Stomach smooth muscle (tissue), 2 donors: ENCODE results near the gene RER1.

ENCODE experiments used
- H3K27ac ChIP-seq: one replicate; pipeline ENCODE4 v1.7.0; 2013; ENCODE audit warnings: mild to moderate bottlenecking, low read length, inconsistent platforms
- H3K27me3 ChIP-seq, 2 donors: one replicate each; pipeline ENCODE4 v1.7.0; 2013; ENCODE audit warnings: low read length in 2 of 2; ENCODE audit not compliant: insufficient read depth in 2 of 2, control insufficient read depth in 1 of 2
- H3K36me3 ChIP-seq, 2 donors: one replicate each; pipeline ENCODE4 v1.7.0; 2013; ENCODE audit warnings: low read length in 2 of 2; ENCODE audit not compliant: control insufficient read depth in 2 of 2, insufficient read depth in 2 of 2
- H3K4me1 ChIP-seq: one replicate; pipeline ENCODE4 v1.7.0; 2013; ENCODE audit warnings: low read length; ENCODE audit not compliant: control insufficient read depth, insufficient read depth
- H3K4me3 ChIP-seq, 2 donors: one replicate each; pipeline ENCODE4 v1.7.0; 2013; ENCODE audit warnings: low read length in 2 of 2
- H3K9ac ChIP-seq, 2 donors: one replicate each; pipeline ENCODE4 v1.7.0; 2013; ENCODE audit warnings: low read length in 2 of 2, mild to moderate bottlenecking in 1 of 2
- H3K9me3 ChIP-seq, 2 donors: one replicate each; pipeline ENCODE4 v1.7.0; 2013; ENCODE audit warnings: low read length in 2 of 2; ENCODE audit not compliant: control insufficient read depth in 2 of 2
- donor health status: healthy.
- donor health status: Pancreatic carcinoma.

Gene RER1

DNA sequence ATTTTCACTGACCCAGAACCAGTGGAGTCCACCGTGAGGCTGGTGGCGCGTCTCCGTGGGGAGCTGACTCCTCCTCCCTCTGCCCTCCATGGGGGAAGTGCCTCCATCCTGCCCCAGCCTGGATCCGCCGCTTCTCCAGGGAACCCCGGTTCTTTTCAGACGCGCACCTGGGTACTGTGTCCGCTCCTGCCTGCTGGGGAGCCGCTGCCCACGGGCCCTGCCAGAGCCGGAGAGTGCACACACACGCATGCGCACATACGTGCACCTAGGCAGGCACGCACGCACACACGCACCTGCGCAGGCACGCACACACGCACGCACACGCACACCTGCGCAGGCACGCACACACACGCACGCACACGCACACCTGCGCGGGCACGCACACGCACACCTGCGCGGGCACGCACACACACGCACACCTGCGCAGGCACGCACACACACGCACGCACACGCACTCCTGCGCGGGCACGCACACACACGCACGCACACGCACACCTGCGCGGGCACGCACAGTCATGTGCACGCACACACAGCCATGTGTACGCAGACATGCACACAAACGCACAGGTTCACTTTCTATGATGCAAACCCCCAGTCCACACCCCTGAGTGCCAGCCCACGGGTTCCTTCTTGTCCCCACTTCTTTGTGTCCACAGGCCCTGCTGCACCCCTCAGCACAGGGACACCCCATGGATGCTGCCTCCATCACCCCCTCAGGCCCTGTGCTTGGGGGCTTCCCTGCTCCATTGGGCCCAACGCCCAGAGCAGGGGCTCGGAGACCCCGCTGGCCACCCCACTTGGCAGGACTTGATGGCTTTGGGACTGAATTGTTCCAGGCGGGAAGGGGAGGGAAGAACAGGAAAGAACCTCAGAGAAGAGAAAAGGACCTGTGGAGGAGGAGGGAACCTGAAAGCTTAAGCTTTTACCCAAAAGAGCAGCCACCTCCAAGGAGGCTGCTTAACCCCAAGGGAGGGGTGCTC, 43.0 kb upstream of the RER1 start:
- H3K4me1 ChIP-seq = peaks cover 5% of the 10 kb centered on the region
- H3K27ac ChIP-seq = no peak overlapping the region
- no peaks in the 10 kb centered on the region for H3K27me3 ChIP-seq
- no peak overlapping the region for H3K9ac ChIP-seq
- H3K36me3 ChIP-seq = no peaks in the 10 kb centered on the region
- no peaks in the 10 kb centered on the region for H3K9me3 ChIP-seq
- H3K4me3 ChIP-seq = no peak overlapping the region

DNA sequence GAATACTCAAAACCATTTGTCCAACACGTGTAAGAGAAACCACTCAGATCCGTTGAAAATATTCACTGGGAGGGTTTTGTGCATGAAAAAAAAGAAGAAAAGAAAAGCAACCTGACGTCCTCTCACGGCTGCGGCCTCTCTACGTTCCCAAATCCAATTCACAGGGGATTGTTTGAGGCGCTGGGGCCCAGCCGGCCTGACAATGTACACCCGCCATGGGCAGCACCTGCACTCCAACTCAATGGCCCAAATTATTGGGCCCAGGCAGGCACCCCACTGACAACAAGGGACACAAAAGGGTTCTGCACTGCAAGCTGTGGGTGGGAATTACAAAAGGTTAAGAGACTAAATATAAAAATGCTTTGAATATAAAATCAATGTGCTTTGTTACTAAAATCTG, 41.8 kb upstream of the RER1 start:
- H3K4me3 ChIP-seq = no peak overlapping the region
- no peaks in the 10 kb centered on the region for H3K27me3 ChIP-seq
- H3K9me3 ChIP-seq = no peaks in the 10 kb centered on the region
- H3K9ac ChIP-seq = no peak overlapping the region
- H3K4me1 ChIP-seq = peaks cover 9% of the 10 kb centered on the region
- no peak overlapping the region for H3K27ac ChIP-seq
- no peaks in the 10 kb centered on the region for H3K36me3 ChIP-seq

DNA sequence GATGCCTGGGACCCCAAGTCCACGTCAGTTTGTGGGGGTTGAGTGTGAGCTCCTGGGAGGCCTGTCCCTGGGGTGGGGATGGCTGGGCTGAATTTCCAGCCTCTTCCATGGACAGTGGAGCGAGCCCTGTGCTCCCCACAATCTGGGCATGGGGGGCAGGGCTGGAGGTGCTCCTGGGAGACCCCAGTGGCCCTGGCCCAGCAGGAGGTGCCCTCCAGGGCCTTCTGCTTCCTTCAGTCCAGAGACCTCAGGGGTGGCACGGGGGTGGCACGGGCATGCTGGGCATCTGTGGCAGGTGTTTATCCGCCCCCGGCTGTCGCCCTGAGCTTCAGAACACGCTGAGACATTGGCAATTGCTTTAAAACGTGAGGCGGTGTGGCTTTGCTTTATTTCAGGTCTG, 41.1 kb upstream of the RER1 start:
- Histone ChIP-seq H3K36me3 (no peaks in the 10 kb centered on the region), H3K4me3 (no peak overlapping the region), H3K9ac (no peak overlapping the region), H3K4me1 (peaks cover 15% of the 10 kb centered on the region), H3K27ac (no peak overlapping the region), H3K27me3 (no peaks in the 10 kb centered on the region), H3K9me3 (no peaks in the 10 kb centered on the region)

DNA sequence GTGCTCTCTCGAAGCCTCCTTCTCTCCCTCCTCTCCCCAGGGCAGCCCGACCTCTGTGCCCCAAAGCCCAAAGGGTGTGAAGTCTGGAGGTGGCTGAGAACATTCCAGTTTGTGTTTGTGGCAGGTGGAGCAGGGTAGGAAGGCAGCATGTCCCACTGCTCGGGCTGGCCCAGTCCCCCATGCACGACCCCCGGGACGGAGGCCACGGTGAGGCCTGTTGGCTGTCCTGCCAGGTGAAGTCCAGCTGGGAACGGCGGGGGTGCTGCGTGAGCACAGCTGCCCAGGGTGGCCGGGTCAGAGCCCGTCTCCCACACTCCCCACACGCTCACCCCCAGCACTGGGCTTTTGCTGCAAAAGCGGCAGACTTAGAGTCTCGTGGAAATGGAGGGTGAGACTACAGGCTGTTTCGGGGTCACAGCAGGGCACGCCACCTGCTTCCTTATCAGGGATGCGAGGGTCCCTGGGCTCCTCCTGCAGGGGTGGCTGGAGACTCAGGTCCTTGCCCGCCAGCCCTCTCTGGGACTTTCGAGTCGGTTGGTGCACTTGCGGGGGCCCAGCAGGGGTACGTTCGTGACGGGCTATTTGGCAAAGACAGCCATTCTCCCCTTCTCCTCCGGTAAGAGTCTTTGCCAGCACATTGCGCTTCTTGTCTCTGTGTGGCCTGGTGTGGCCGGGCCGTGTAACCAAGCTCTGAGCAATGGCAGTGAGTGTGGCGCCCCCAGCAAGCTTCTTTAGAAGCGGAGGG, 40.6 kb upstream of the RER1 start:
- Histone ChIP-seq H3K9me3 (no peaks in the 10 kb centered on the region), H3K27me3 (no peaks in the 10 kb centered on the region), H3K9ac (no peak overlapping the region), H3K27ac (no peak overlapping the region), H3K4me3 (no peak overlapping the region), H3K4me1 (peaks cover 18% of the 10 kb centered on the region), H3K36me3 (no peaks in the 10 kb centered on the region)

DNA sequence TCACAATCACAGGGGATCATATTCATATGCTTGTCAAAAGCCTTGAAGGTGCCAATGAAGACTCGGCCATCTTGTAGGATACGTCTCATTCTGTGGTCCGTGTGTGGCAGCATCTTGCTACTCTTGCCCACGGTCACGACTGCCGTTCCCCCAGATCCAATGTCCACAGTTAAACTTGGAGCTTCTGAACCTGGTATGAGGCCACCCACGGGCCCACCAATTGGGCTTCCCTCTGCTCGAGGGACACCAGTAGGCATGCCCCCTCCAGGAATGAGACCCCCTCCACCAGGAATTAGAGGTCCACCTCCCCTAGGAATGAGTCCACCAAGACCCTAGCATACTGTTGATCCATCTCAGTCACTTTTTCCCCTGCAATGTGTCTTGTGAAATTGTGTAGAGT, 39.9 kb upstream of the RER1 start:
- Histone ChIP-seq H3K36me3 (no peaks in the 10 kb centered on the region), H3K9me3 (no peaks in the 10 kb centered on the region), H3K27ac (no peak overlapping the region), H3K4me1 (peaks cover 18% of the 10 kb centered on the region), H3K9ac (no peak overlapping the region), H3K4me3 (no peak overlapping the region), H3K27me3 (no peaks in the 10 kb centered on the region)

DNA sequence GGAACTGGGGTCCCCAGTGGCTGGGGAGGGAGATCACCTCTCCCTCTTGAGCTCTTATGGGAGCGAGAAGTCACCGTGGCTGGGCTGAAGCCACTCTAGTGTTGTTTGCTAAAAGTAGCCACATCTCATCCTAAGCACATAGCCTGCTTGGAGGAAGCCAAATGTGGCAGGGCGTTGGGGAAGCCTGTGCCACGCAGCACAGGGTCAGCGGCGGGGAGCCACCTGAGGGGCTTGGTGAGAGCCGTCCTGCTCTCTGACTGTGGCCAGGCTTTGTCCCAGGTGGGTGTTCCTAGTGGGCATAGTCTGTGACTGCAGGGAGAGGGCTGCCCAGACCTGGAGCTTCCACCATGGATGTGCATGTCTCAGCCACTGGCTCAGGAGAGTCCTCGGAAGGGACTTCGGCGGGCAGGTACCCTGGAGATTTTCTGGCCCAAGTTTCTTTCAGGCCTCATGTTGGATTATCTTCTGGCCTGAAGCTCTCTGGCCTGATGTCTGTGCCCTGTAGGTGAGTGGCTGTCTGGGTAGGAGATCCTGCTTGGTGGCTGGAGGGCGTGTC, 39.2 kb upstream of the RER1 start:
- no peak overlapping the region for H3K9ac ChIP-seq
- no peak overlapping the region for H3K27ac ChIP-seq
- H3K9me3 ChIP-seq = no peaks in the 10 kb centered on the region
- H3K4me3 ChIP-seq = no peak overlapping the region
- H3K4me1 ChIP-seq = peaks cover 18% of the 10 kb centered on the region
- no peaks in the 10 kb centered on the region for H3K27me3 ChIP-seq
- H3K36me3 ChIP-seq = no peaks in the 10 kb centered on the region

DNA sequence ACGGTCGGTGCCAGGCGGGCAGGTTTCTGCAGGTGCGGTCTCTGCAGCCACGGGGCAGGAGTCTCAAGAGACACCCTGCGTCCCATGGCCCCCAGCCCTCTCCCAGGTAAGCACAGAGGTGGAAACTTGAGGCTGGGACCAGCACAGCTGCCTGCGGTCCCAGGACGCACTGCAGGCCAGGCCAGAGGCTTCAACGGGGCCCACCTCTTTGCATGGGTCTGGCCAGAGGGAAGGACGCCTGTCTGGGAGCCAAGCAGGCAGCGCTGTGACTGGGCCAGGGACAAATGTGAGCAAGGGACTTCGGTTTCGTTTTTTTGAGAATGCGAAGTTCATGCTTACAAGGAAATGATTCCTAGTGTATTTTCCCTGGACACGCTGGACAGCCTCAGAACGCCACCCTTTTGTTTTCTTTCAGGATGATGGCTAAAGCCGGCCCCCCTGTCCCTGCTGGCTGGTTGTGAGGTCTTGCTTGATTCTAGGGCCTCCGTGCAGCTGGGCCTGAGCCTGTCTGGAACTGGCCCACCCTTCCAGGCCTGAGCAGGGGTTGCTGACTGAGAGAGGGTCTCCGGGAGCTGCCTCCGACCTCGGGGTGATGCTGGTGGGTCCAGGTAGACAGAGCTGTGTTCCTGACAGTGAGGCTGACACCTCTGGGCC, 38.6 kb upstream of the RER1 start:
- Histone ChIP-seq H3K27me3 (no peaks in the 10 kb centered on the region), H3K9me3 (no peaks in the 10 kb centered on the region), H3K4me3 (no peak overlapping the region), H3K27ac (peak overlapping the region; percentile 37), H3K9ac (peak overlapping the region in 1 of 2 donors; percentile 51), H3K36me3 (no peaks in the 10 kb centered on the region), H3K4me1 (peaks cover 18% of the 10 kb centered on the region)

DNA sequence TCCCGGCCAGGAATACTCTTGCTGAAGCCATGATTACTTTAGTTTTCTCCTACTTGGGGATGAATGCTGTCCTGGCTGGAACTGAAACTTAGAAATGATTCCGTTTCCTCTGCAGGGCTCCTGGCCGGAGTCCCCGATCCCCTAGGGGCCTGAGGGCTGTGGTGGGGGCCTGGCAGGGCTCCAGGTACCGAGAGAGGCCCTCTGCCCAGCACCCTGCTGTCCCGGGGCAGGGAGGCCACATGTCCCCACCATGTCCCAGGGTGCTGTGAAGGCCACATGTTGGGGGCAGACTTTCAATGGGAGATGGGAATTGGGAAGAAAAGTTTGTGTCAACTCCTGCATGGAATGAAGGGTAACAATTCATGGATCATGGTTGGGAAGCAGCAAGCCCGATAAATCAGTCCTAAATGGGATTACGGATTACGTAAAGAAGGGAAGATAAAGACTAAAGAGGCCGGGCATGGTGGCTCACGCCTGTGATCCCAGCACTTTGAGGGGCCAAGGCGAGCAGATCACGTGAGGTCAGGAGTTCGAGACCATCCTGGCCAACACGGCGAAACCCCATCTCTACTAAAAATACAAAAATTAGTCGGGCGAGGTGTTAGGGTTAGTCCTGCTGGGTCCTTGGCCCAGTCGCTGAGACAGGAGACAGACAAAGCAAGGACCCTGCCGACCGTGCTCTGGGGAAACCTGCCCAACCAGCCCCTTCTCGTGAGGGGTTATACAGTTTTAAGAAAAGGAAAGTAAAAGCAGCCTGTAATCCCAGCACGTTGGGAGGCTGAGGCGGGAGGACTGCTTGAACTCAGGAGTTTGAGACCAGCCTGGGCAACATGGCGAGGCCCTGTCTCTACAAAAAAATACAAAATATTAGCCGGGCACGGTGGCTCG, 37.8 kb upstream of the RER1 start:
- Histone ChIP-seq H3K4me3 (no peak overlapping the region), H3K9ac (peak overlapping the region in 1 of 2 donors; percentile 51), H3K9me3 (no peaks in the 10 kb centered on the region), H3K36me3 (no peaks in the 10 kb centered on the region), H3K27ac (peak overlapping the region; percentile 37), H3K27me3 (no peaks in the 10 kb centered on the region), H3K4me1 (peaks cover 18% of the 10 kb centered on the region)

DNA sequence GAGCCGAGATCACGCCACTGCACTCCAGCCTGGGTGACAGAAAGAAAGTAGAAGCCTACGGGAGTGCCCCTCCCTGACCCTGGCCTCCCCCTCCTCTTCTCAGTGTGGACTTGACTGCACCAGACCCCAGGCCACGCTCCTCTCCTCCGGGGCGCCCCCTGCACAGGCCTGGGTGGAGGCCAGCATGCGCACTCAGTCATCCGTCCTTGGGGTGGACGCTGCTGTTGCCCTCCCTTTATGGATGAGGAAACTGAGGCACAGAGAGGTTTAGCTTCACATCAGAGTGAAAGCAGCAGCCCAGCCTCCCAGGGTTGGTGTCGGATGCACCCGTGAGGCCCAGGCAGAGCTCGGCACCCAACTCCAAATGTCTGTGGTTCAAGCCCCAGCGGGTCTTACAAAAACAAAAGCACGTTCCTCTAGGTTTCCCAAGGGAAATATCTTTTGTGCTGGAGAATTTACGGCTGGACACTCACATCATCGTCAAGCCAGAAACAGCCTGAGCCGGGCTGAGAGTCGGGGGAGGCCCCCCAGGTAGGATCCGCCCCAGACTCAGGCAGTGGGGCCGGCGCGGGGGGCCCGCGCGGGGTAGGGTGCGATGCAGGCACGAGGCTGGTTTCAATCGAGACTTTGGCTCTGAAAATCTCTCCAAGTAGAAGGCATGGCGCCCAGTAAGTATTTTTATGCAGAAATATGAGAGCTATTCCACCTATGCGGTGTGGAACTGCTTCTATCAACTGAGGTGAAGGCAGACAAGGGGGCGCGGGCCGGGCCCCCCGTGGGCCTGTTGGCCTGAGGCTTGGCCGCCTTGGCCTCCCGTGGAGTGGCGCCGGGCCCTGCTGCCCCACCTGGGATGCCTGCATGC, 36.9 kb upstream of the RER1 start:
- Histone ChIP-seq H3K36me3 (no peaks in the 10 kb centered on the region), H3K27me3 (no peaks in the 10 kb centered on the region), H3K4me1 (peaks cover 18% of the 10 kb centered on the region), H3K9ac (no peak overlapping the region), H3K9me3 (no peaks in the 10 kb centered on the region), H3K4me3 (no peak overlapping the region), H3K27ac (no peak overlapping the region)
